Measurements from ENCODE around the gene SLC25A21.
"Not testable (repeated sequence)": the region's sequence is repeated elsewhere in the genome, so short reads cannot be mapped to it uniquely, and the experiment has no call there.

SLC25A21 gene

GRCh38 chr14:36817071-36817930 lies 355.1 kb downstream of the SLC25A21 start:
- no peak for DNase-seq

- DNase-seq = no peak
Measured at GRCh38 chr14:36816481-36816880, 355.9 kb downstream of the SLC25A21 start.

GRCh38 chr14:36814783-36815182 lies 357.6 kb downstream of the SLC25A21 start:
- not testable (repeated sequence) for DNase-seq

GRCh38 chr14:36810209-36810608 lies 362.2 kb downstream of the SLC25A21 start:
- no peak for DNase-seq

- peak; percentile 94 for DNase-seq
Measured at GRCh38 chr14:36807727-36808126, 364.7 kb downstream of the SLC25A21 start.

- no peak for DNase-seq
Measured at GRCh38 chr14:36805131-36805559, 367.3 kb downstream of the SLC25A21 start.

- DNase-seq = no peak
Measured at GRCh38 chr14:36797634-36798033, 374.8 kb downstream of the SLC25A21 start.

- DNase-seq = no peak
Measured at GRCh38 chr14:36791402-36791801, 381.0 kb downstream of the SLC25A21 start.

GRCh38 chr14:36785511-36785910 lies 386.9 kb downstream of the SLC25A21 start:
- peak; percentile 89 for DNase-seq

GRCh38 chr14:36784541-36784940 lies 387.9 kb downstream of the SLC25A21 start:
- no peak for DNase-seq

- no peak for DNase-seq
Measured at GRCh38 chr14:36781897-36782296, 390.5 kb downstream of the SLC25A21 start.

- no peak for DNase-seq
Measured at GRCh38 chr14:36773558-36773957, 398.8 kb downstream of the SLC25A21 start.

GRCh38 chr14:36773136-36773540 lies 399.3 kb downstream of the SLC25A21 start:
- no peak for DNase-seq

- DNase-seq = peak; percentile 85
Measured at GRCh38 chr14:36771028-36771640, 401.3 kb downstream of the SLC25A21 start.

GRCh38 chr14:36768638-36769337 lies 403.6 kb downstream of the SLC25A21 start:
- DNase-seq = no peak

GRCh38 chr14:36767603-36768281 lies 404.7 kb downstream of the SLC25A21 start:
- DNase-seq = peak; percentile 58

- DNase-seq = no peak
Measured at GRCh38 chr14:36766974-36767373, 405.4 kb downstream of the SLC25A21 start.

- no peak for DNase-seq
Measured at GRCh38 chr14:36757734-36758601, 414.4 kb downstream of the SLC25A21 start.

- DNase-seq = no peak
Measured at GRCh38 chr14:36756226-36756625, 416.2 kb downstream of the SLC25A21 start.

GRCh38 chr14:36755756-36756155 lies 416.6 kb downstream of the SLC25A21 start:
- no peak for DNase-seq

GRCh38 chr14:36751920-36752319 lies 420.5 kb downstream of the SLC25A21 start:
- no peak for DNase-seq

- DNase-seq = no peak
Measured at GRCh38 chr14:36751106-36751505, 421.3 kb downstream of the SLC25A21 start.

Data from NCI-H1105 (cell line).